ENCODE results near the gene C1R.

C1R gene

DNA sequence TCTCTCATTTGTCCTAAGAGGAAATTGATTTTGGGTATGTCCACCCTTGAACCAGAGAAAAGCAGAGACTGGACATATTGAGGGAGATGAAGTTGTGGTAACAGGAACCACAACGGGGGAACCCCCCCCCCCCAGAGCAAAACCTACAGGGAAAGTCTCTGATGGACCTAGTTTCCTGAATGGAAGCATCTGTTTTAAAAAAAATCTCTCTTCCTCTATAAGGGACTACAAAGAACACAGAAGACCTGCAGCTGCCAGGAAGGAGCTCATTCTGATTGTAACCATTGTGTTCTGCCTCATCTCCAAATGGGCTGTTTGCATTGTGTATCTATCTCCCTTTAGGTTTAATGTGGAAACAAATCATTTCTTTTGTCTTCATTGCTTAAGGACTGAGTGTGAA, 18.3 kb downstream of the C1R start:
- TF ChIP-seq POLR2AphosphoS5 (IDR thresholded peaks at IDR 0.05; ENCODE audit: low read depth, low read length) (no peak), SIN3A (IDR thresholded peaks at IDR 0.05; ENCODE audit: borderline replicate concordance, insufficient read depth, low read length) (no peak), TAF1 (IDR thresholded peaks at IDR 0.05; ENCODE audit: borderline replicate concordance, insufficient read depth, low read length) (no peak), FOXP2 (optimal IDR thresholded peaks at IDR 0.05; ENCODE audit: borderline replicate concordance, extremely low read depth, extremely low read length, insufficient read depth) (no peak)
- TF ChIP-seq, protein P1, sequence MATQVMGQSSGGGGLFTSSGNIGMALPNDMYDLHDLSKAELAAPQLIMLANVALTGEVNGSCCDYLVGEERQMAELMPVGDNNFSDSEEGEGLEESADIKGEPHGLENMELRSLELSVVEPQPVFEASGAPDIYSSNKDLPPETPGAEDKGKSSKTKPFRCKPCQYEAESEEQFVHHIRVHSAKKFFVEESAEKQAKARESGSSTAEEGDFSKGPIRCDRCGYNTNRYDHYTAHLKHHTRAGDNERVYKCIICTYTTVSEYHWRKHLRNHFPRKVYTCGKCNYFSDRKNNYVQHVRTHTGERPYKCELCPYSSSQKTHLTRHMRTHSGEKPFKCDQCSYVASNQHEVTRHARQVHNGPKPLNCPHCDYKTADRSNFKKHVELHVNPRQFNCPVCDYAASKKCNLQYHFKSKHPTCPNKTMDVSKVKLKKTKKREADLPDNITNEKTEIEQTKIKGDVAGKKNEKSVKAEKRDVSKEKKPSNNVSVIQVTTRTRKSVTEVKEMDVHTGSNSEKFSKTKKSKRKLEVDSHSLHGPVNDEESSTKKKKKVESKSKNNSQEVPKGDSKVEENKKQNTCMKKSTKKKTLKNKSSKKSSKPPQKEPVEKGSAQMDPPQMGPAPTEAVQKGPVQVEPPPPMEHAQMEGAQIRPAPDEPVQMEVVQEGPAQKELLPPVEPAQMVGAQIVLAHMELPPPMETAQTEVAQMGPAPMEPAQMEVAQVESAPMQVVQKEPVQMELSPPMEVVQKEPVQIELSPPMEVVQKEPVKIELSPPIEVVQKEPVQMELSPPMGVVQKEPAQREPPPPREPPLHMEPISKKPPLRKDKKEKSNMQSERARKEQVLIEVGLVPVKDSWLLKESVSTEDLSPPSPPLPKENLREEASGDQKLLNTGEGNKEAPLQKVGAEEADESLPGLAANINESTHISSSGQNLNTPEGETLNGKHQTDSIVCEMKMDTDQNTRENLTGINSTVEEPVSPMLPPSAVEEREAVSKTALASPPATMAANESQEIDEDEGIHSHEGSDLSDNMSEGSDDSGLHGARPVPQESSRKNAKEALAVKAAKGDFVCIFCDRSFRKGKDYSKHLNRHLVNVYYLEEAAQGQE (IDR thresholded peaks at IDR 0.05; ENCODE audit: insufficient read depth in 1 of 2, low read depth in 2 of 2, low read length in 2 of 2): no peak

- TF ChIP-seq SIN3A (IDR thresholded peaks at IDR 0.05; ENCODE audit: borderline replicate concordance, insufficient read depth, low read length): no peak
- TF ChIP-seq, protein P1 (IDR thresholded peaks at IDR 0.05; ENCODE audit: insufficient read depth in 1 of 2, low read depth in 2 of 2, low read length in 2 of 2): no peak
- no peak for TF ChIP-seq FOXP2 (optimal IDR thresholded peaks at IDR 0.05; ENCODE audit: borderline replicate concordance, extremely low read depth, extremely low read length, insufficient read depth)
- TF ChIP-seq POLR2AphosphoS5 (IDR thresholded peaks at IDR 0.05; ENCODE audit: low read depth, low read length): no peak
- TF ChIP-seq TAF1 (IDR thresholded peaks at IDR 0.05; ENCODE audit: borderline replicate concordance, insufficient read depth, low read length): no peak
These were observed 19.7 kb downstream of the C1R start for GRCh38 chr12:7072554-7072953.

DNA sequence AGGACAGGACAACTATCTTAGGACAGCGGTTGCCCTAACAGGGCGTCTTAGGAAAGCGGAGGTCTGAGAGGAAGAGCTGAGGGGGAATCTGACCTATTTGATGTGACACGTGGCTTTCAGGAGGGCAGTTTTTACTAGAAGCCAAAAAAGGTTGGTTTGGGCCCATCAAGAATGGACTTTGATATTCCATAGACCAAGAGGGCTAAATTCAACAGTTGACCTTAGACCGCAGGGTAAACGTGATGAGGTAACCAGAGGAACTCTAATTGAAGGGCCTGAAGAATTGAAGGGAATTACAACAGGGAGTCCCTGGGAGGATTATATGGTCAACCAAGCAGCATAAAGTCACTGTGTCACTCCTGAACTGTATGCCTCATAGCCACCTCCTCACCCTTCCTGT, 20.2 kb downstream of the C1R start:
- no peak for TF ChIP-seq TAF1 (IDR thresholded peaks at IDR 0.05; ENCODE audit: borderline replicate concordance, insufficient read depth, low read length)
- no peak for TF ChIP-seq SIN3A (IDR thresholded peaks at IDR 0.05; ENCODE audit: borderline replicate concordance, insufficient read depth, low read length)
- no peak for TF ChIP-seq POLR2AphosphoS5 (IDR thresholded peaks at IDR 0.05; ENCODE audit: low read depth, low read length)
- TF ChIP-seq, protein P1 (IDR thresholded peaks at IDR 0.05; ENCODE audit: insufficient read depth in 1 of 2, low read depth in 2 of 2, low read length in 2 of 2): no peak
- no peak for TF ChIP-seq FOXP2 (optimal IDR thresholded peaks at IDR 0.05; ENCODE audit: borderline replicate concordance, extremely low read depth, extremely low read length, insufficient read depth)

- no peak for TF ChIP-seq SIN3A (IDR thresholded peaks at IDR 0.05; ENCODE audit: borderline replicate concordance, insufficient read depth, low read length)
- TF ChIP-seq TAF1 (IDR thresholded peaks at IDR 0.05; ENCODE audit: borderline replicate concordance, insufficient read depth, low read length): no peak
- TF ChIP-seq, protein P1 (IDR thresholded peaks at IDR 0.05; ENCODE audit: insufficient read depth in 1 of 2, low read depth in 2 of 2, low read length in 2 of 2): no peak
- no peak for TF ChIP-seq POLR2AphosphoS5 (IDR thresholded peaks at IDR 0.05; ENCODE audit: low read depth, low read length)
These were observed 22.9 kb downstream of the C1R start for GRCh38 chr12:7069386-7069785.

DNA sequence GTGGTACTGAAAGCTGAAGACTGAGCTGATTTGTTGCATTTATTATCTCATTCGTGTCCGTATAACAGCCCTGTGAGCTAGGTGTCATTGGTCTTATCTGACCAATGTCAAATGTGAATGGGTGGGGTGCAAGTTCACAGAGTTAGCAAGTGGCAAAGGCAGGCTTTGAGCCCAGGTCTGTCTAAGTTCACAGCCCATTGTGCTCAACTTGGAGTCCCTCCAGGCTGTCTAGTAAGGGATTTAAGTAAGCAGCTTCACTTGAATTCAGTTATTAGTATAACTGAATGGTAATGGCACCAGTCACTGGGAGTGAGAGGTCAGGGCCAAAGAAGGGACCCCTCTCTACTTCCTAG, 23.3 kb downstream of the C1R start:
- no peak for TF ChIP-seq POLR2AphosphoS5 (IDR thresholded peaks at IDR 0.05; ENCODE audit: low read depth, low read length)
- TF ChIP-seq TAF1 (IDR thresholded peaks at IDR 0.05; ENCODE audit: borderline replicate concordance, insufficient read depth, low read length): no peak
- TF ChIP-seq, protein P1 (IDR thresholded peaks at IDR 0.05; ENCODE audit: insufficient read depth in 1 of 2, low read depth in 2 of 2, low read length in 2 of 2): no peak
- no peak for TF ChIP-seq FOXP2 (optimal IDR thresholded peaks at IDR 0.05; ENCODE audit: borderline replicate concordance, extremely low read depth, extremely low read length, insufficient read depth)
- no peak for TF ChIP-seq SIN3A (IDR thresholded peaks at IDR 0.05; ENCODE audit: borderline replicate concordance, insufficient read depth, low read length)

Data from PFSK-1 (cell line).